GM19238 (cell line): Measurements from ENCODE around the gene RADIL.

ENCODE experiments used
- DNase-seq: peaks from one replicate; pipeline ENCODE4 v3.0.0; 2011; ENCODE audit warnings: low spot score; ENCODE audit not compliant: insufficient read length

Gene RADIL

GRCh38 chr7:4883033-4883371 lies 514 bp downstream of the RADIL start:
- DNase-seq = no peak

GRCh38 chr7:4882169-4883032 lies 1.1 kb downstream of the RADIL start:
- no peak for DNase-seq

GRCh38 chr7:4880218-4880617 lies 3.3 kb downstream of the RADIL start:
- DNase-seq = no peak

DNA sequence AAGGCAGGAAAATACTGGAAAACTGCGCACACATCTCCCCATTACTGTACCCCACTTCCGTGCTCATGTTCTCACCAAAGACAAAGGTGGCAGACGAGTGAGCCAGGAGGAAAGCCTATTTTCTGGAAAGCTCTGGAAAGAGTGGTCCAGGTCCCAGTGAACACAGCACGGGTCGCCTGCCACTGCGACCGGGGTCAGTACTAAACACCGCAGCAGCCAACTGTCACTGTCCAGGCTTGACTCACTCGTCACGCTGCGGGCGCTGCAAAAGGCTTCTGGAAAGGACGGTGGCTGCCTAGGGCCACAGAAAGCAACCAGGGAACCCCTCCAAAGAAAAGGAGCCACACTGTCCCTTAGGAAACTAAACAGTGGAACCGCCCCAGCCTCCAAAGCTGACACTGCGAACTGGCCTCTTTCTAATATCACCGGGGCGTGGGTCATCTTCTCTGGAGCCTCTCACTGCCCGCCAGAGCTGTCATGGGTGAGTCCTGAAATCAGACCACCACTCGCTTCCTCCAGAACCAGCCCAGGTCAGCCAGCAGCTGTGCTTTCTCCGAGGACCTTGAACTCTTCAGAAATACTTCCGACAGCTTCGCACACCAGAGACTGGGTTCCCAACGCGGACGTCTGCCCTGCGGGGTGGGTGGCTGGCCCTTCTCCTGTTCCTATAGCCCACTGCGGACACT lies 4.0 kb downstream of the RADIL start:
- no peak for DNase-seq

DNA sequence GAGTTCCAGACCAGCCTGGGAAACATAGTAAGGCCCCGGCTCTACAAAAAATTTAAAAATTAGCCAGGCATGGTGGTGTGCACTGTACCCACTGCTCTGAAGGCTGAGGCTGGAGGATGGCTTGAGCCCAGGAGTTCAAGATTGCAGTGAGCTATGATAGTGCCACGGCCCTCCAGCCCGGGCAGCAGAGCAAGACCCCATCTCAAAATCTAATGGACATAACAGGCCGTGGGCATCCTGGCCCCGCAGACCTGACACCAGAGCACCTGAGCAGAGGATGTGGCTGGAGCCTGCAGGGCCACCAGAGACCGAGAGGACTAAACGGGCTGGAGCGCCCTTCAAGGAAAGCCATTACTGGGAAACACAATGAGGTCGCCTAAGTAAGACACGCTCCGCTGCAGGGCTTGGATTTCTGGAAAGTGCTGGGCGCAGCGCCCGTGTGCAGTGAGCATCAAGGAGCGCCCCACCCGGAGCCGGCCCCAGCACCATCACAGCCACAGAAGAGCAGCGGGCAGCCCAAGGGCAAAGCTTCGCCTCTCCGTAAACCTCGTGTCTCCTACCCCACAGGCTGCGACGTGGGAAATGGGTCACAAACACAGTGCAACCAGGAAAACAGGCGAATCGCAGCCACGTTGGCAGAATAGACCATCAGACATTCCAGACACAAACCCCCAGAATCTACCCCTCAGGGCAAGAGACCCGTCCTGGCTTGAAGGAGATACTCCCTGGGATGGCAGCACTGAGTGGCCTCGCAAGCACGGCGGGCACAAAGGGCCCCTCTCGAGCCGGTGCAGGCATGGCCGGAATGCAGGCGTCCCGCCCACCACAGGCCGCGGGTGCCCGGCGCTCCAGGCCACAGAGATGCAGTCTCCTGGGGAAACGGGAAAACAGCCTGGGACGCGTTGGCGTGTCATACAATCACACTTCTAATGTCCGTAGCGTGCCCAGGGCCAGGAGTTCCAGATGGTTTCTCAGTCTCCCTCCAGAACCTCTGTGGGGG lies 4.9 kb downstream of the RADIL start:
- DNase-seq = no peak

- DNase-seq = no peak
Observed at GRCh38 chr7:4876586-4876985, 6.9 kb downstream of the RADIL start.

DNA sequence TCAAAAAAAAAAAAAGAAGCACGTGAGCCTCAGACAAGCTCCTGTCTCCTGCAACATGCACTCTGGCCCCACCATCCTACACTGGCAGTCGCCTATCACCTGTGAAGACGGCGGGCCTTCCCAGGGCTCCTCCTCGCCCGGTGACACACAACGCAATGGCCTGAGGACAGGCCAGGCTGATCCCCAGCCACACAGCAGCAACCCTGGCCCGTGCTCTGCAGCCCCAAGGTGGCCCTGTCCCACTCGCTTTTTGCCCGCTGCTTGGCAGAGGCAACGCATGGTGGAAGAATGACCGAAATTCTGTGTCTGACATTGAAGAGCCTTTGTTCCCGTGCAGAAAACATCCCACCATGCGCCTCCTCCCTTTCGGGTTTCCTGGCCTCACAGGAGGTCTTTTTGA lies 8.1 kb downstream of the RADIL start:
- DNase-seq = no peak

DNA sequence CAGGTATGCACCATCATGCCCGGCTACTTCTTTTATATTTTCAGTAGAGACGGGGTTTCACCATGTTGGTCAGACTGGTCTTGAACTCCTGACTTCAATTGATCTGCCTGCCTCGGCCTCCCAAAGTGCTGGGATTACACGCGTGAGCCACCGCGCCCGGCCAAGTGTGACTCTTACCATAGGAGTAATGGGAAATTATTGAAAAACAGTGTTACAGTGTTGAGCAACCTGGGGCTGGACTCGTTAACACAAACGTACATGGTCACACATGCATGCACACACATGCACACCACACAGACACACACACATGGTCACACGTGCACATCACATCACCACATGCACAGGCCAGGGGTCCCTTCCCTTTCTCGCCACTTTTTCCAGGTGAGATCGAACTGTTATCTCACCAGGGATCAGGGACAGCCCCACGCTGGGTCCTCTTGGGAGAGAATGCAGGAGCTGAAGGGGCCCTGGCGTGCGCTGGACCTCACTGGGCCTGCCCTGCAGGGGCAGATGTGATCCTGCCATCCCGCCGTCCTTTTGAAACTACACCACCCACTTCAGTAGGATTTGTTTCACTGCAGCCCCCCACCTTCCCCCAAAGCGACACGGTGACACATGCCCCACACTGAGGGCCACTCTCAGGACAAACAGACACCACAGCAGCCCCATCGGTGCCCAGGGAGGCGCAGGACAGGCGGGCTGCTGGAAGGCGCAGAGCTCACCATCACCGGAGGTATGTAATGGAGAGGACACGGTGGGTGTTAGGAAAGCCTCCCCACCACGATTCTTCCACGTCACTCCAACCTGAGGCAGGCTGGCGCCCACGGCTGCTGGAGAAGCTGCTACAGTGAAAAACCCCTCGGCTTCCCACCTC lies 10.2 kb downstream of the RADIL start:
- DNase-seq = no peak

DNA sequence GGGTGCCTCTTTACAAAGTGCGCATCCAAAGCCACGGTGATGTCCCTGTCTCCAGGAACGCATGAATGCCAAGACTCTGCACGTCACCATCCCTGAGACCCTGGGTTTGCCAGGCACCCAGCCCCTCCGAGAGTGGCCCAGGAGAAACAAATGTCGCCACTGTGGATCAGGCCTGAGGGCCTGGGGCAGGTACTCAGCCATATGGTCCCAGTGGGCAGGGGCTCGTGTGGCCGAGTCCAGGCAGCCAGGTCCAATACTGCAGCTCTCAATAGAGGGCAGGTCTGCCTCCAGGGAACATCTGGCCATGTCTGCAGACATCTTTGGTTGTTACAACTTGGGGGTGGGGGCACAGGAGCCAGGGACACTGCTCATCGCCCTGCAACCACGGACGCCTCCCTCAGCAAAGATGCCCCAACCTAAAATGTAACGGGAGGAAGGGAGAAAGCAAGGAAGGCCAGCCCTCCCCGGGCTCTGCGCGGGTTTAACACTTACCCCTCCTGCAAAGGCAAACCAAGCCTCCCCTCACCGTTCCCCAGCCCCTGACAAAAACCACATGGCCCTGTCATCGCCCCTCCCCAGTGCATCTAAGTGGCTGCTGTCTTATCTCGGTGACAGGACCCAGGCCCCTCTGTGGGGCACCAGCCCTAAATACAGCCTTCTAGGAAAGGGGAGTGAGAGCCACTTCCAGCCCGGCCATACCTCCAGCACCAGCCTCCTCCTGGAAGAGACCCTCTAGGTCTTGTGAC lies 11.4 kb downstream of the RADIL start:
- DNase-seq = no peak

DNA sequence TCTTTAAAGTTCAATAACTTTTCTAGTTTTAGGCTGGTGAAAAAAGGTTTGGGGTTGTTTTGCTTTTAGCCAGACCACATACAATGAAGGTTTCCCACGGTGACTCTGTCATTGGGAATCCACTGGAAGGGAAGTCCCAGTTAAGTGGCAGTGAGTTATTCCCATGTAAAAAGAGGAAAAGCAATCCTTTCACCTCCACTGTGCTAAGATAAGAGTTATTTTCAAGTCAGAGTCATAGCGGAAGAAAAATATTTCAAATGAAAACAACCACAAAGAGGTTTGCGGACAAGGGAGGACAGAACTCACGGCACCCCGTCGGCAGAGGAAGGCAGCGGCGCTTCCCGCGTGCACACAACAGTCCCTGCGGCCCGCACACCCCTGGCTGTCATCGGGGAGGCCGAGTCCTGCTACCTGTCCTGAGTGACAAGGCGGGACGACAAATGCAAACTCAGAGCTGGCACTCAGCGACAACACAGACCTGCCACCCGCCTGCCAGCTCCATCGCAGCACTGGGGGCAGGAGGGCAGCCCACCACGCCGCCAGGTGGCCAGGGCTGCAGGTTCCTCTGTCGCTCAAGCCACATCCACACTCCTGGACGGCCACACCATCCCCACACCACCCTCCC lies 12.3 kb downstream of the RADIL start:
- DNase-seq = no peak

DNA sequence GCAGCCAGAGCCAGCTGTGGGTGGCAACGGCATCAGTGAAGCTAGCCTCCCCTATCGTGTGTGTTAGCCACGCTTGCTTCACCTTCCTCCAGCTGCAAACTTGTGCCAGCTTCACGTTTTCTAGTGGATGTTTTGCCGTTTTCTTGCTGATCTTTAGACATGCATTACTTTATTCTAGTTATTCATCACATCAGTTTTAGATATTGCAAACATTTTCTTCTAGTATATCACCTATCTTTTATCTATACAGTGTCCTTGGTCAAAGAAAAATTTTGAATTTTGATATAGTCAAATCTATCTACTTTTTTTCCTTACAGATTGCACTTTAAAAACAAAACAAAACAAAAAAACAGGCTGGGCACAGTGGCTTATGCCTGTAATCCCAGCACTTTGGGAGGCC lies 15.0 kb downstream of the RADIL start:
- DNase-seq = no peak

GRCh38 chr7:4866528-4867496 lies 16.7 kb downstream of the RADIL start:
- DNase-seq = no peak

- DNase-seq = no peak
Observed at GRCh38 chr7:4862156-4862555, 21.4 kb downstream of the RADIL start.

DNA sequence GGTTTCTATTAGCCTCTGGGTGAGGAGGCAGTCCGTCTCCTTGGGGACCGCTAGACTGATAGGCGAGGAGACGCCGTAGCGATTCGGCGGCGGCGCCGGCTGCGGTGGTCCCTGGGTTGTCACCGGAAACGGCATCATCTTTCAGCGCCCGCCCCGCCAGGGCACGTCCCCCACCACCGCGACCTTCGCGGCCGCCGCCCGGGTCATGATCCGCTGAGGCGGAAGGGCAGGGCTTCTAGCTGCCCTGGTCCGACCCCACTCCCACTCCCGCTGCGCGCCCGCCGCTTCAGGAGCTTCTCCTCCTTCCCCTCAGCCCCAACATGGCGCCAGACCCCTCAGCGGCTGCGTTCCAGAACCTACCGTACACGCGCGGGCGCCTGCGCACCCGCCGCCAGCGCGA lies 21.8 kb downstream of the RADIL start, which contains the start of gene PAPOLB:
PAPOLB (minus strand) TSS at position 358 of the 400 bp plus-strand sequence; CDS start at position 138, 220 bp downstream.
- DNase-seq = no peak

- DNase-seq = no peak
Observed at GRCh38 chr7:4861227-4861626, 22.3 kb downstream of the RADIL start.

DNA sequence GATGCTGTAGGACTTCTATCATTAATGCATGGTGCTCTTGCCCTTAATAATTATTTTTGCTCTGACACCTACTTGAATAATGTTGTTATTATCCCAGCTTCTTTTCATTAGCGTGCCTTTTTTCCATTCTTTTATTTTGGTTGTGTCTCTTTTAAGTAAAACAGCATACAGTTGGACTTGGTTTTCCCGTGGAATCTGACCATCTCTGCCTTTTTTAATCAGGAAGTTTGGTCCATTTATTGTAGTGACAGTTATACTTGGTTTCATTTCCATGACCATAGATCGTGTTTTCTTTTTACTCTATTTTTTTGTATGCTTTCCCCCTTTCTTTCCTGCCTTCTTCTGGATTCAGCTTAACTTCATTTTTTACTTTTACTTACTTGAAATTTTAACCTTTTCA lies 26.3 kb downstream of the RADIL start:
- DNase-seq = no peak

GRCh38 chr7:4856336-4857057 lies 27.0 kb downstream of the RADIL start:
- no peak for DNase-seq

- no peak for DNase-seq
Observed at GRCh38 chr7:4854916-4855315, 28.6 kb downstream of the RADIL start.
